Body of pancreas (tissue), 4 donors: Measurements from ENCODE around the gene WDR82. TPM values are rescaled to one million over a fixed set of nuclear protein-coding genes. Genes with fewer than 3 reads are reported as not detected.

Source experiments
- ATAC-seq: fragments of 150-250 bp; one replicate; pipeline ENCODE4 v1.9.1; 2016
- DNase-seq, 4 donors: peaks; one replicate each; pipeline ENCODE4 v3.0.0-alpha.2; 2019
- H3K27ac ChIP-seq, 4 donors: fragments of 200-600 bp; sonication (generic); 1 replicate in 3 of 4; 2 replicates in 1 of 4; pipeline versions ENCODE4 v1.5.1 to v1.6.1; 2016 to 2019; ENCODE audit warnings: mild to moderate bottlenecking in 1 of 4, mixed read lengths in 1 of 4, moderate library complexity in 1 of 4
- H3K27me3 ChIP-seq, 2 donors: fragments of 200-600 bp; sonication (generic); one replicate each; pipeline ENCODE4 v1.6.0; 2016; ENCODE audit warnings: mild to moderate bottlenecking in 1 of 2
- H3K36me3 ChIP-seq, 2 donors: fragments of 200-600 bp; sonication (generic); replicated peaks in 1 of 2; 2 replicates each; pipeline ENCODE4 v1.5.1; 2016; ENCODE audit warnings: low read depth in 2 of 2; ENCODE audit not compliant: insufficient read depth in 1 of 2
- H3K4me1 ChIP-seq: fragments of 200-600 bp; sonication (generic); one replicate; pipeline ENCODE4 v1.6.0; 2016
- H3K4me3 ChIP-seq, 2 donors: fragments of 200-600 bp; sonication (generic); 1 replicate in 1 of 2; 2 replicates in 1 of 2; pipeline ENCODE4 v1.5.1; 2016 to 2019
- H3K9me3 ChIP-seq, 3 donors: fragments of 200-600 bp; sonication (generic); 1 replicate in 2 of 3; 2 replicates in 1 of 3; pipeline ENCODE4 v1.5.1; 2016
- CTCF ChIP-seq, 7 experiments: fragments of 450-650 bp in 4 of 7; fragments of 200-600 bp in 3 of 7; sonication (generic) in 3 of 7; IDR thresholded peaks; one replicate each; pipeline ENCODE4 v1.5.1; 2016 to 2019; ENCODE audit warnings: antibody characterized with exemption in 7 of 7
- POLR2A ChIP-seq, 3 donors: fragments of 450-650 bp; IDR thresholded peaks; one replicate each; pipeline ENCODE4 v1.6.1; 2016; ENCODE audit warnings: antibody characterized with exemption in 3 of 3, mild to moderate bottlenecking in 2 of 3
- WGBS, 2 donors: methylation state at CpG; one replicate each; pipeline ENCODE4 v1.1.5; 2017; 5-methylcytosine and 5-hydroxymethylcytosine counted together
- intact Hi-C: fragments of 100-400 bp; cut with DNase I; formaldehyde crosslinking; loops from one replicate; pipeline ENCODE4 v1.15.1; 2023
- total RNA-seq, 2 donors: library from RNA; depleted of rRNA; stranded (reverse); fragments of >200 nt; gene quantifications; one replicate each; pipeline ENCODE4 v1.1.0, GENCODE V29; 2016

The WDR82 gene
- total RNA-seq, 2 donors from 2014 or later: 19.1 to 21.5 TPM

- WGBS, 2 donors: 53 to 72% methylated on average over 3 to 6 of the region's 6 CpGs
- TF ChIP-seq CTCF (IDR thresholded peaks at IDR 0.05): no peak
- TF ChIP-seq POLR2A (IDR thresholded peaks at IDR 0.05): no peak
- peaks cover 27% of the 10 kb centered on the region for H3K4me1 ChIP-seq
- DNase-seq (no peak), ATAC-seq (no peak)
- intact Hi-C loops: no loop called here
- H3K4me3 ChIP-seq: no peak overlapping the region
- peaks cover 0 to 6% of the 10 kb centered on the region in 2 donors for H3K36me3 ChIP-seq
- no peaks in the 10 kb centered on the region for H3K27me3 ChIP-seq
- H3K9me3 ChIP-seq: no peaks in the 10 kb centered on the region
- H3K27ac ChIP-seq: peak overlapping the region in 2 of 4 donors; percentile 9 to 83
These were observed 59.4 kb downstream of the WDR82 start for GRCh38 chr3:52218937-52219650.

GRCh38 chr3:52218454-52218853 is 60.0 kb downstream of the WDR82 start:
- DNase-seq: no peak

GRCh38 chr3:52218026-52218425 is 60.4 kb downstream of the WDR82 start:
- H3K27ac ChIP-seq: peak overlapping the region in 2 of 4 donors; percentile 83 to 86
- H3K4me3 ChIP-seq: no peak overlapping the region
- no peaks in the 10 kb centered on the region for H3K9me3 ChIP-seq
- TF ChIP-seq POLR2A (IDR thresholded peaks at IDR 0.05) (no peak), CTCF (IDR thresholded peaks at IDR 0.05) (no peak)
- 73 to 78% methylated on average over 3 of the region's 3 CpGs for WGBS, 2 donors
- DNase-seq: no peak
- H3K4me1 ChIP-seq: peaks cover 27% of the 10 kb centered on the region
- H3K36me3 ChIP-seq: peaks cover 0 to 15% of the 10 kb centered on the region in 2 donors
- no peaks in the 10 kb centered on the region for H3K27me3 ChIP-seq
- no peak for ATAC-seq
- intact Hi-C loops: no loop called here

More at GRCh38 chr3:52218454-52218853, 60.0 kb downstream of the WDR82 start:
- Histone ChIP-seq H3K4me1 (peaks cover 27% of the 10 kb centered on the region), H3K9me3 (no peaks in the 10 kb centered on the region), H3K27me3 (no peaks in the 10 kb centered on the region), H3K27ac (peak overlapping the region in 3 of 4 donors; percentile 9 to 86 (median 83)), H3K4me3 (no peak overlapping the region), H3K36me3 (peaks cover 0 to 11% of the 10 kb centered on the region in 2 donors)
- 71 to 94% methylated on average over 7 to 12 of the region's 12 CpGs for WGBS, 2 donors
- ATAC-seq: no peak
- intact Hi-C loops: no loop called here
- TF ChIP-seq CTCF (IDR thresholded peaks at IDR 0.05): no peak
- TF ChIP-seq POLR2A (IDR thresholded peaks at IDR 0.05): no peak

- TF ChIP-seq POLR2A (IDR thresholded peaks at IDR 0.05) (no peak), CTCF (IDR thresholded peaks at IDR 0.05) (no peak)
- no peaks in the 10 kb centered on the region for H3K9me3 ChIP-seq
- H3K27ac ChIP-seq: peak overlapping the region; percentile 61 to 86 (median 76)
- 73 to 92% methylated on average over 8 to 10 of the region's 10 CpGs for WGBS, 2 donors
- no peak for ATAC-seq
- peaks cover 27% of the 10 kb centered on the region for H3K4me1 ChIP-seq
- intact Hi-C loops: no loop called here
- H3K4me3 ChIP-seq: no peak overlapping the region
- peaks cover 0 to 21% of the 10 kb centered on the region in 2 donors for H3K36me3 ChIP-seq
- no peak for DNase-seq
- H3K27me3 ChIP-seq: no peaks in the 10 kb centered on the region
These were observed 61.0 kb downstream of the WDR82 start for GRCh38 chr3:52217409-52217805.
